Measurements from ENCODE around the gene GRID1.

GRID1 gene

GRCh38 chr10:85557706-85558105, 808.9 kb downstream of the GRID1 start:
- no peak overlapping the region for H3K4me3 ChIP-seq (ENCODE audit: low read depth, low read length)
- DNase-seq (ENCODE audit: low read depth): no peak
- TF ChIP-seq CTCF (conservative IDR thresholded peaks at IDR 0.05; ENCODE audit: low read depth, low read length): no peak

- H3K4me3 ChIP-seq (ENCODE audit: low read depth, low read length): no peak overlapping the region
- no peak for TF ChIP-seq CTCF (conservative IDR thresholded peaks at IDR 0.05; ENCODE audit: low read depth, low read length)
- peak; percentile 65 for DNase-seq (ENCODE audit: low read depth)
These were observed 809.5 kb downstream of the GRID1 start for GRCh38 chr10:85557077-85557476.

Data from choroid plexus epithelial cell (primary cell).